ENCODE results near the gene TTC24.

- TF ChIP-seq CTCF (IDR thresholded peaks at IDR 0.05) (no peak), POLR2A (IDR thresholded peaks at IDR 0.05) (no peak)
Observed at GRCh38 chr1:156554971-156555370, 24.6 kb upstream of the TTC24 start.
